ENCODE data around the gene MARF1.

MARF1 gene

DNA sequence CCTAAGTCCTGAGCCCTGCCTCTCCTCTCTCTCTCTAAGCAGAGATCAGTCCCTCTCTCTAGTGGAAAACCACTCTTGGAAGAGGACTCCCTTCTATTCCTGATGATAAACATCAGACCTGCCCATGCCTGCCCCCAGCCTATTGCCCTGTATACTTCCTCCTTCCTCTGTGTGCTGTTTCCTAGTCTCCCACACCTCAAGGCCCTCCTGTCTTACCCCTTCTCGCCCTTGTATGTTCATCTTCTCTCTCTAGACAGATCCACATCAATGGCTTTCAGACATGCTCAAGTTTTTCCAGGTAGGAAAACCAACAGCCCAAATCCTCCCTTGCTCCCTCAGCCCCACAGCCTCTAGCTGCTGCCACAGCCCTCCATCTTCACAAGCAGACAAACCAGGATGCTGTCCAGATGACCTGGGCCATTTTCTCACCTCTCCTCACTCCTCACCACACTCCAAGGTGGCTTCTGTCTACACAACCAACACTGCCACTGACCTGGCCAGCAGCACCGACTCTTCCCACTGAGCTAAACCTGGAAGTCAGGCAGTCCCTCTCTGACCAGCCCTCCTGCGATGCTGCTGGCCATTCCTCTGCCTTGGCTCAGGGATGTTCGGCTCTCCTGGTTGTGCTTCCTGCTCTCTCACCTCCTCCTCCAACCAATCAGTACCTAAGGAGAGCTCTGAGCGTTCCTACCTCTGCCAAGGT, 36.3 kb downstream of the MARF1 start:
- DNase-seq (ENCODE audit: low spot score in 2 of 2) = no peak
- Histone ChIP-seq H3K9me3 (no peaks in the 10 kb centered on the region), H3K36me3 (replicated peaks) (peaks cover 42% of the 10 kb centered on the region), H3K27me3 (ENCODE audit: low read depth) (no peaks in the 10 kb centered on the region), H3K4me3 (no peak overlapping the region), H3K4me1 (no peaks in the 10 kb centered on the region)
- in situ Hi-C loops (cut with MboI; ENCODE audit: low sequenced_read_pairs) = no loop called here

DNA sequence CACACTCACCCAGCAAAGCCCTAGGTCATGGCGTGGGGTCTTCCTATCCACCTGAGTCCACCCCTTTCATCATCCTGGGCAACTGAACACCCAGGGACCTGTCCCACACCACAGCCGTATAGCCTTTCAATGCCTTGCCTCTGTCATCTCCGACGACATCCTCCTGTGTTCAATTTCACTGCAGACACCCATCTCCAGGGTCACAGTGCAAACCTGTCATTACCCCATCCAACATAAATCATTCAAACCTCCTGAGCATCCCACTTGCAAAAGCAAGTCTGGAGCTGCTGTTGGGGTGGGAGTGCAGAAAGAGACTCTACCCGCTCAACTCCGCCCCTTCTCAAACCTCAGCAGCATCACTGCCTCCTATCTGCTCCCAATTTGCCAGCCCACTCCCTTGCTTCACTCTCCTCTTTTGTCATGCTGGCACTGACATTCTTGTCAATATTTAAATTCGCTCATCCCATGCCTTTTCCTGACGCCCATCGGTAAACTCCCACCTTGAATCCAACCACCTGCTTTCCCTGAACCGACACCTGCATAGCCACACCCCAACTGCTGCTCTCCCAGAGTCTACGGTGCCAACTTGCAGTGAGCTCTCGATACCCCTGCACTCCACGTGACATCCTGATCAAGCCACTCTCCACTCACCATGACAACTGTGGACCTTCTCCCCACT, 37.0 kb downstream of the MARF1 start:
- no peaks in the 10 kb centered on the region for H3K9me3 ChIP-seq
- H3K36me3 ChIP-seq (replicated peaks) = peaks cover 39% of the 10 kb centered on the region
- DNase-seq (ENCODE audit: low spot score in 2 of 2) = no peak
- in situ Hi-C loops (cut with MboI; ENCODE audit: low sequenced_read_pairs) = no loop called here
- H3K27me3 ChIP-seq (ENCODE audit: low read depth) = no peaks in the 10 kb centered on the region
- H3K4me3 ChIP-seq = no peak overlapping the region
- no peaks in the 10 kb centered on the region for H3K4me1 ChIP-seq

DNA sequence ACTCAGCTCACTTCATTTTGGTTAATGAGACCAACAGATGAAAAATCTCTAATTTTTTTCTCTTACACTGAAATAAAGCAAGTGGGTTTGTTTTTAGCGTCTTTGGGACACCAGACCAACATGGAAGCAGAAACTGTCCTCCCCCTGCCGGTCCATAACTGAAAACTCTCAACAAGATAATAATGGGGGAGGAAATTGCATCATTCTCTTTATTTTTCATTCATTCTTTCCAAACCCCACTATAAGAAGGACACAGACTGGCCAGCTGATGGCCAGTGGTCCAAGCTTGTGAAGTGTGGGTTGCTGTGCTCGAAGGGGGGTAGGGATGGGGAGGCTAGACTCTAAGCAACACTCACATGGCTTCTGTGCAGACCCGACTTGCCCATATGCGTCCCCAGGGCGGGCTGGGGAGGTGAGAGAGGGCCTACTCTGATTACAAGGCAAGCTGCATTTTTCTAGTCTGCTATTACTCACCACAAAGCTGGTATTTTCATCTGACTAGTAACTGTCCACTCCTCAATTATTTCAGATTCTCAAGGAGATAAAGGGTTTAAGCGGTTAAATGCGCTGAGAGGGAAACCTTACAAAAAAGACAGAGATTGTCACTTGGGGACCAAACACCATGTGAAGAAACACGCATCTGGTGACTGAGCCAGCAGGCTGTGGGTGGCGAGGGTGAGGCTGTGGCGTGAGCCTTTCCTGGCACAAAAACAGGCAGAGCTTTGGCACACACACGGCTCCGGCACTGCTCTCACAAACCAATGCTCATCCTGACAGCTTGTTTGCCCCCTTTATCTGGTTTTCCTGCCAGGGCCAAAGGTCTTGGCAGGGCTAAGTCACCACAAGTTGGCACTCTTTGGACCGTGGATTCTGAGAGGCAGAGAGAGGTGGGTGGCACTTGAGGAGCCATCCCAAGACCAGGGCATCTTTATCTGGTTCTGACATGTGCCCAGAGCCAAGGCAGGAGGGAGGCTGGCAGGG, 38.2 kb downstream of the MARF1 start:
- H3K27me3 ChIP-seq (ENCODE audit: low read depth) = no peaks in the 10 kb centered on the region
- H3K36me3 ChIP-seq (replicated peaks) = peaks cover 35% of the 10 kb centered on the region
- no peak overlapping the region for H3K4me3 ChIP-seq
- no peak for DNase-seq (ENCODE audit: low spot score in 2 of 2)
- H3K9me3 ChIP-seq = no peaks in the 10 kb centered on the region
- in situ Hi-C loops (cut with MboI; ENCODE audit: low sequenced_read_pairs) = no loop called here
- no peaks in the 10 kb centered on the region for H3K4me1 ChIP-seq

DNA sequence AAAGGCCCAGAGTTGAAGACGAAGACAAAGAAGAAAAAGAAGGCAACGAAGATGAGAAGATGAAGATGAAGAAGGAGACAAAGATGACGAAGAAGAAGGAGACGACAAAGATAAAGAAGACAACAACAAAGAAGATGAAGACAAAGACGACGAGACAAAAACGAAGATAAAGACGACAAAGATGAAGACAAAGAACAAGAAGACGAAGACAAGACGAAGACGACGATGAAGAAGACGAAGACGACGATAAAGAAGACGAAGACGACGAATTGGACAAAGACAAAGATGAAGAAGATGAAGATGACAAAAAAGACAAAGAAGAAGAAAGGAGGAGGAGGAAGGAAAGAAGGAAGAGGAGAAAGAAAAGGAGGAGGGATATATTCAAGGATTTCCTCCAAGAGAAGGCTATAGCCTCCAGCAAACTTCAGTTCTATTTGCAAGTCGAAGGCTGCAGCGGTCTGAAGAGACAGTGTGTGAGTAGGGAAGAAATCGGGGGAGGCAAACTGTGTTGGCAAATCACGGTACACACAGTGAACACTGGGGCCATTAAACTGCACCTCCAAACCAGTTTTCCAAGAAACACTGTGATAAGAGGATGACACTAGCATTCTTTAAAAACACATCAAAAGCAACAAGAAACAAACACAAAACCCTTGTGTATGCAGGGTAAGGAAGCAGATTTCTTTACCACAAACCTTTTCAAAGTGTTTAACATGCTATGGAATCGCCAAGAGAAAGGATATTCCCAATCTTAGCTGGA, 40.5 kb downstream of the MARF1 start:
- peaks cover 21% of the 10 kb centered on the region for H3K36me3 ChIP-seq (replicated peaks)
- no peak for DNase-seq (ENCODE audit: low spot score in 2 of 2)
- H3K4me3 ChIP-seq = no peak overlapping the region
- no peaks in the 10 kb centered on the region for H3K27me3 ChIP-seq (ENCODE audit: low read depth)
- H3K4me1 ChIP-seq = no peaks in the 10 kb centered on the region
- in situ Hi-C loops (cut with MboI; ENCODE audit: low sequenced_read_pairs) = no loop called here
- no peaks in the 10 kb centered on the region for H3K9me3 ChIP-seq

DNA sequence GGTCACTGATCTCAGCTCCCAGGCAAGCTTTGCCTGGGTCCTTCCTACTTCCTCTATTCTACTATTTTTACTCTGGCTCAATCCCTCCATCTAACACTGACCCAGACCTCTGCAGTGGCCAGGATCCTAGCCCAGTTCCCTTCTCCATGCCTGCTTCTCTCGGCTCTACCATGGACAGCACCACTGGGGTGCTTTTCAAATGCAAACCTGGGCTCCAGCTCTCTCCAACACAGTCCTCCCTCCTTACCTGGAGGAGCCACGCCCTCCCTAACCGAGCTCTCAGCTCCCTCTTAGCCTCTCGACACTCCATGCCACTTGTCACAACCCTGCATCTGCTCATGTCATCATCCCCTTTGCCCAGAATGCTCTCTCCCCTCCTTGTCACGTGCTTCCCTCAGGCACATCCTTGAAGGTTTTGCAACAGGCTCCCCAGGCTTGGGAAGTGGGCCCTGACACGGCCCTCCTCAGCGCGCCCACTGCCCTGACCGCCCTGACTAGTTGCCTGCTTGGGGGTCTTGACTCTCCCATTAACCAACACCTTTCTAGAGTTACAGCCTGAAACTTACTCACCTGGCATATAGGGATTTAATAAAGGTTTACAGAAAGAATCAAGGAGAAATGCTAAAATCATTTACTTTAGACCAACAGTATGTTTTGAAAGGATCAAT, 41.6 kb downstream of the MARF1 start:
- H3K4me1 ChIP-seq = no peaks in the 10 kb centered on the region
- H3K36me3 ChIP-seq (replicated peaks) = peaks cover 19% of the 10 kb centered on the region
- no peak for DNase-seq (ENCODE audit: low spot score in 2 of 2)
- in situ Hi-C loops (cut with MboI; ENCODE audit: low sequenced_read_pairs) = no loop called here
- no peaks in the 10 kb centered on the region for H3K9me3 ChIP-seq
- H3K27me3 ChIP-seq (ENCODE audit: low read depth) = no peaks in the 10 kb centered on the region
- no peak overlapping the region for H3K4me3 ChIP-seq

DNA sequence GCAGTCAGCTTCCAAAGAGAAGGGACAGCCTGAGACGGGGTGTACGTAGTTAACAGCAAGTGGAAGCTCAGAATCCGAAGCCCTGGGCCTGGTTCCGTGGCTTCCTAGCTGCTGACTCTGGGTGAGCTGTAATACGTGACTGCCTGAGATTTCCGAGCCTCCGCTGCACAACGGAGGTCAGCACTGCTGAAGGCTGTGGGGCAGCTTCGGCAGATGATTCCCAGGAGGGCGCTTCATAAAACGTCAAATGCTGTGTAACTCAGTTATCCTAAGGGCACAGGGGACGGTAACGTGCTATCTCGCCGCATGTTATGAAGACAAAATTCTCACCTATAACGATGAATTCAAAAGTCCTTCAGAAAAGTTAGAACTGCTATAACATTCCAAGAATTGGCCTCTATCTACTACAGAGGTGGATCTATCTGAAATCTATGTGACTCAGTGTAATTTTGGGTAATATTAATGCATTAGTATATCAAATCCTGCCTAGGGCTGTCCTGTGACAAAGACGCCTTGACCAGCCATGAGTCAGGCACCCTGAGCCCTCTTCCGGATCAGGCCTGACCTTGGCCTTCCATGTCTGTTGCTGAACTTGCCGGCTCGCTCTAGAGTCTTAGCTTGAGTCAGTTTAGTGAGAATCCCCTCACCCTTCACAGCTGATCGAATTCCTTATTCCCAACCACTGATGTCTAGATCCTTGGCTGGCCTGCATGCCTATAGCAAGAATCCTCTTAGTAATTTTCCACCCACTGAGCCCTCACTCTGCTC, 43.5 kb downstream of the MARF1 start:
- Histone ChIP-seq H3K9me3 (no peaks in the 10 kb centered on the region), H3K36me3 (replicated peaks) (peaks cover 27% of the 10 kb centered on the region), H3K27me3 (ENCODE audit: low read depth) (no peaks in the 10 kb centered on the region), H3K4me3 (no peak overlapping the region), H3K4me1 (no peaks in the 10 kb centered on the region)
- no peak for DNase-seq (ENCODE audit: low spot score in 2 of 2)
- in situ Hi-C loops (cut with MboI; ENCODE audit: low sequenced_read_pairs) = loop anchor here (25.0 kb wide), 1 partner anchor 112 kb away; no protein-coding TSS in a partner anchor

DNA sequence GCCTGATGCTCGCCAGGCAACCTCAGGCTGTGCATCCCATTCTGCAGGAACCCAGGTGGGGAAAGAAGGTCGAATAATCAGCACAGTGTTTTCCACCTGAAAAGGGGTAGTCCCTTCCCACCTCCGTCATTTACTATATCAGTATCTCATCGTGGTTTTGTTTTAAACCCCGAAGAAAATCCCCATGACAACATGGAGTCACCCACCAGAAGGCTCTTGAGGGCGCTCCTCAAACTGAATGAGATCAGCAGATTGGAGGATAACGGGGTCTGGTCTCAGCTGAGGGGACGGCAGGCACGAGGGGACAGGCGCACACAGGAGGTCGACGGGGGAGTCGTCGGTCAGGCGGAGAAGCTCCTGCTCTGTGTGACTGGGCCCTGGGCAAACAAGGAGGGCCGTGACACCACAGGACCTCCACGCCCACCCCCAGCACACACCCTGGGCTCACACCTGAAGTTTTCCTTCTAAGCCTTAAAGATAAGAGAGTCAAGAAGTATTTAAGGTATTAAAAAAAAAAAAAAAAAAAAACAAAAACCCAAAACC, 44.2 kb downstream of the MARF1 start:
- no peaks in the 10 kb centered on the region for H3K27me3 ChIP-seq (ENCODE audit: low read depth)
- in situ Hi-C loops (cut with MboI; ENCODE audit: low sequenced_read_pairs) = loop anchor here (25.0 kb wide), 1 partner anchor 111 kb away; no protein-coding TSS in a partner anchor
- no peaks in the 10 kb centered on the region for H3K9me3 ChIP-seq
- no peak for DNase-seq (ENCODE audit: low spot score in 2 of 2)
- no peaks in the 10 kb centered on the region for H3K4me1 ChIP-seq
- H3K4me3 ChIP-seq = no peak overlapping the region
- peaks cover 27% of the 10 kb centered on the region for H3K36me3 ChIP-seq (replicated peaks)

DNA sequence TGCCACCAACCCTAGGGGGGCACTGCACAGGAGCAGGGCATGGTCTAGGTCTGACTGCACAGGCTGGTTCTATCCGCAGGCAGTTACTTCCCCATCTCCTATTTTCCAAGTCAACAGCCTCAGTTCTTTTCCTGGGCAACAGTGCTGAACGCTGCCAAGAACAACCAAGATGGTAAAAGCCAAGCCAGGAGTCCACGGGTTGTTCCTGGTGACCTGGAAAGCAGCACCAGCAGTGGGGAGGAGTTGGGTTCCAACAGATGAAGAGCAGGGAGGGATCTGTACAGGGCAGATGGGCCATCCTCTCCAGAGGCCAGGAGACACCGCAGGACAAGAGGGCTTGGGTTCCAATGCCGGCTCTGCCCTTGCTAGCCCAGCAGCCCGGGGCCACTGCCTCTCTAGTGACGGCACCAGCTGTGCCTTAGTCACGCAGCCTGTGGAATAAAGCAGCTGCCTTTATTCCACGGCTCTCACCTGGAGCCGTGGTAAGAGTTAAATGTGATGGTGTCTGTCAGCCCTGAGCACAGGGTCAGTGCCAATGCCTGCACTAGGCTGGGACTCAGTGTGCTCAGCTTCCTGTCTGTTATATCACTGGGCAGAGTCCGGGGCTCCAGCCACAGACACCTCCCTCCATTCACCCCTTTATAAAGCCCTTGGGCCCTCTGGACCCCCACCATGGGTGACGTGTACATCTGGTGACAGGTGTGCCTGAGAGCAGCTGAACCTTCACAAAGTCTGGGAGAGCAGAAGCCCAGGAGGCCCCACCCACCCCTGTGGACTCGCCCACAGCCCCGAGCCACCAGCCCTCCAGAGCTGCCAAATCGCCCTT, 44.9 kb downstream of the MARF1 start:
- H3K27me3 ChIP-seq (ENCODE audit: low read depth) = no peaks in the 10 kb centered on the region
- no peak overlapping the region for H3K4me3 ChIP-seq
- H3K36me3 ChIP-seq (replicated peaks) = peaks cover 24% of the 10 kb centered on the region
- in situ Hi-C loops (cut with MboI; ENCODE audit: low sequenced_read_pairs) = loop anchor here (25.0 kb wide), 1 partner anchor 111 kb away; no protein-coding TSS in a partner anchor
- DNase-seq (ENCODE audit: low spot score in 2 of 2) = no peak
- H3K9me3 ChIP-seq = no peaks in the 10 kb centered on the region
- H3K4me1 ChIP-seq = no peaks in the 10 kb centered on the region

DNA sequence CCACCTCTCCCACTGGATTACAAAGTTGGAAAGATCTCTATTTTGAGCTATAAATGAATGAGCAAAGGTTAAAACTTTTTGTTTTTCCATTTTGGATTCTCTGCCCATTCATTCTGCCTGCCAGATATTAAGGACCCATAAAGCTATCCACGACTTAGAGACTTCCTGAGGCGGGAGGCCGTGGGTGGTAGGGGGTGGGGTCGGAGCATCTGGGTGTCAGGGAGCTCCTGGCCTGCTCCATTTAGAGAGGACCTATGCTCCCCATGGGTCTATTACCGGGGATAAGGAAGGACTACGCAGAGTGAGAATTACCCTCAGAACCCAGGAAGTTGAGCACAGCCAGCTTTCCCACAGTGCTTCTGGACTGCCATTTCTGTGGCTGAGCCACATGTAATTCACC, 45.8 kb downstream of the MARF1 start:
- in situ Hi-C loops (cut with MboI; ENCODE audit: low sequenced_read_pairs) = loop anchor here (25.0 kb wide), 1 partner anchor 110 kb away; no protein-coding TSS in a partner anchor
- Histone ChIP-seq H3K9me3 (no peaks in the 10 kb centered on the region), H3K27me3 (ENCODE audit: low read depth) (no peaks in the 10 kb centered on the region), H3K4me3 (no peak overlapping the region), H3K36me3 (replicated peaks) (peaks cover 20% of the 10 kb centered on the region), H3K4me1 (no peaks in the 10 kb centered on the region)
- DNase-seq (ENCODE audit: low spot score in 2 of 2) = no peak

DNA sequence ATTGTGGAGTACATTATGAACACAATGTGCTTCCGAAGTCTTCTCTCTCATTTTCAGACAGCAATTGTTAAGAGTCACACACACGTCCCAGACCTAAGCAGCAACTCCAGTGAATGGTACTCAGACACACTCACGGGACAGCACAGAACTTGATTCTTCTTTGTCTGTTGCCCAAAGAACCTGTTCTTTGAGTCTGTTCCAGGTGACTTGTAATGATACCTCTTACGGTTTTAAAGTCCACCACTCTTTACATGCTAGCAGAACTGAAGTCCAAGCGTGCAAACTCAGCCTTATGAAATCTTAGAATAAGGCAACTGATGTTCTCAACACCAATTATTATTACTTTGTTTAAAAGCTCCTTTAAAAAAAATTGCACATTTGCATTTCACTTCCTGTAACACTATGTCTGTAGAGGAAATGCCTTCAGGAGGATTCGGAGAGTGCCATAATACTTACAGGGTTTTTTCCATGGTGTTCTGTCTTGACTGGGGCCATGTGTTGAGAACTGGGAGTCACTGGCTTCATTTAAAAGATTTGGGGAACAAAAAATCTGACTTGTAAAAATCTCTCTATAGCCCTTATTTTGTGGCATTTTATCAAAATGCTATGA, 48.1 kb downstream of the MARF1 start:
- Histone ChIP-seq H3K9me3 (no peaks in the 10 kb centered on the region), H3K4me1 (no peaks in the 10 kb centered on the region), H3K36me3 (replicated peaks) (peaks cover 10% of the 10 kb centered on the region), H3K27me3 (ENCODE audit: low read depth) (no peaks in the 10 kb centered on the region), H3K4me3 (no peak overlapping the region)
- no peak for DNase-seq (ENCODE audit: low spot score in 2 of 2)
- in situ Hi-C loops (cut with MboI; ENCODE audit: low sequenced_read_pairs) = loop anchor here (25.0 kb wide), 1 partner anchor 108 kb away; no protein-coding TSS in a partner anchor

DNA sequence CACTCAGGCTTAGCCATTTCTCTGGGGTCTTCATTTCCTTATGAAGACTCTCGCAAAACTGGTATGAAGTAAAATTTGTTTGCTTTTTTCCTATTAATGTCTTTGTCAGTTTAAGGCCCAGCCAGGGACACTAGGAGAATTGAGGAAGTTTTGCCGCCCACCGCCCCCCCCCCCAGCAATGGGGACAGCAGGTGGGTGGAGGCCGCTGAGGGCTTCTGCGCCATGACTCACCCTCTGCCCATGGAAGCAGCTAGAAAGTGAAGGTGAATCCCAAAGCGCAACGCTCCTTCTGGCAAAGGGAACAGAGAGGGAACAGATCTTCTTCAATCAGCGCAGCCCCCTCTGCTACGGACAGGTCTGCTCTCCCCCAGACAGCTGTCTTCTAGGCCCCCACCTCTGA, 49.7 kb downstream of the MARF1 start:
- no peaks in the 10 kb centered on the region for H3K9me3 ChIP-seq
- H3K4me1 ChIP-seq = no peaks in the 10 kb centered on the region
- in situ Hi-C loops (cut with MboI; ENCODE audit: low sequenced_read_pairs) = loop anchor here (25.0 kb wide), 1 partner anchor 106 kb away; no protein-coding TSS in a partner anchor
- no peaks in the 10 kb centered on the region for H3K27me3 ChIP-seq (ENCODE audit: low read depth)
- DNase-seq (ENCODE audit: low spot score in 2 of 2) = no peak
- H3K4me3 ChIP-seq = no peak overlapping the region
- peaks cover 10% of the 10 kb centered on the region for H3K36me3 ChIP-seq (replicated peaks)

Measured in HAP-1 (cell line).